ENCODE measurements around the gene PRKAR2B.

DNA sequence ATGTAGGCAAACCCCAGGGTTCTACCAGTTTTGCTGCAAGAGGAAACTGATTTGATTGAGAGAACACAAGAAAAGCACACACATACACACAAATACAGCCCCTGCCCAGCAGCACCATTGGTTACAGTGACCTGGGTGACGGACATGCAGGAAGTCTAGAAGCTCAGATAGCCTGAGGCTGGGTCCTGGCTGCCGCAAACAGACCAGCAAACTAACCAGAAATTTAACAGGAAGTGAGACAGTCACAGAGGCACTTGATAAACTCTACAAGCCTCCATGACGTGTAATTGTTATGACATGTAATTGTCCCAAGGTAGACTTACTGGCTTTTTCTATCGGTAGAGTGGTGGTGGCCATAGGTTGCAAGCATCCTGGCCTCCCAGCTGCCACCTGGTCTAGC lies 58.9 kb downstream of the PRKAR2B start:
- TF ChIP-seq, protein P1, sequence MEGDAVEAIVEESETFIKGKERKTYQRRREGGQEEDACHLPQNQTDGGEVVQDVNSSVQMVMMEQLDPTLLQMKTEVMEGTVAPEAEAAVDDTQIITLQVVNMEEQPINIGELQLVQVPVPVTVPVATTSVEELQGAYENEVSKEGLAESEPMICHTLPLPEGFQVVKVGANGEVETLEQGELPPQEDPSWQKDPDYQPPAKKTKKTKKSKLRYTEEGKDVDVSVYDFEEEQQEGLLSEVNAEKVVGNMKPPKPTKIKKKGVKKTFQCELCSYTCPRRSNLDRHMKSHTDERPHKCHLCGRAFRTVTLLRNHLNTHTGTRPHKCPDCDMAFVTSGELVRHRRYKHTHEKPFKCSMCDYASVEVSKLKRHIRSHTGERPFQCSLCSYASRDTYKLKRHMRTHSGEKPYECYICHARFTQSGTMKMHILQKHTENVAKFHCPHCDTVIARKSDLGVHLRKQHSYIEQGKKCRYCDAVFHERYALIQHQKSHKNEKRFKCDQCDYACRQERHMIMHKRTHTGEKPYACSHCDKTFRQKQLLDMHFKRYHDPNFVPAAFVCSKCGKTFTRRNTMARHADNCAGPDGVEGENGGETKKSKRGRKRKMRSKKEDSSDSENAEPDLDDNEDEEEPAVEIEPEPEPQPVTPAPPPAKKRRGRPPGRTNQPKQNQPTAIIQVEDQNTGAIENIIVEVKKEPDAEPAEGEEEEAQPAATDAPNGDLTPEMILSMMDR (IDR thresholded peaks at IDR 0.05) = no peak
- TF ChIP-seq POLR2AphosphoS5 (IDR thresholded peaks at IDR 0.05) = no peak

All from breast epithelium (tissue), 3 donors.